GM12892 (cell line): ENCODE measurements around the gene C11orf52.

Experiments
- DNase-seq: peaks from one replicate; pipeline ENCODE4 v3.0.0; 2011; ENCODE audit not compliant: insufficient read length
- FAIRE-seq: peaks from 2 replicates; lab custom pipeline; 2011; peaks lifted over from hg19 to GRCh38; lab: Jason Lieb, UNC
- POLR2A ChIP-seq: IDR thresholded peaks from 2 replicates; pipeline ENCODE4 v1.6.1; 2011; ENCODE audit warnings: low read depth, low read length, control low read depth
- POLR2AphosphoS5 ChIP-seq: IDR thresholded peaks from 2 replicates; pipeline ENCODE4 v1.6.1; 2011; ENCODE audit warnings: low read depth, low read length, control low read depth
- TAF1 ChIP-seq: IDR thresholded peaks from 2 replicates; pipeline ENCODE4 v1.6.1; 2011; ENCODE audit warnings: low read depth, mild to moderate bottlenecking, control low read depth, low read length, borderline replicate concordance

Gene C11orf52

GRCh38 chr11:111886844-111887243 is 31.9 kb upstream of the C11orf52 start:
- DNase-seq (no peak), FAIRE-seq (no peak)
- TF ChIP-seq POLR2A = no peak
- no peak for TF ChIP-seq POLR2AphosphoS5
- TF ChIP-seq TAF1 = no peak

- TF ChIP-seq TAF1 = no peak
- DNase-seq = no peak
- no peak for FAIRE-seq
Observed at GRCh38 chr11:111905411-111905810, 13.3 kb upstream of the C11orf52 start.

GRCh38 chr11:111906680-111907079 is 12.0 kb upstream of the C11orf52 start:
- TF ChIP-seq POLR2A (no peak), POLR2AphosphoS5 (no peak), TAF1 (no peak)
- no peak for FAIRE-seq
- no peak for DNase-seq

GRCh38 chr11:111908639-111909305 is 9.9 kb upstream of the C11orf52 start:
- DNase-seq = no peak
- TF ChIP-seq POLR2A = no peak
- no peak for FAIRE-seq

- no peak for FAIRE-seq
- DNase-seq = no peak
- TF ChIP-seq POLR2AphosphoS5 = no peak
- no peak for TF ChIP-seq POLR2A
- TF ChIP-seq TAF1 = no peak
Observed at GRCh38 chr11:111909378-111909777, 9.3 kb upstream of the C11orf52 start.

- TF ChIP-seq POLR2A = no peak
- no peak for FAIRE-seq
- DNase-seq = no peak
Observed at GRCh38 chr11:111910676-111911562, 7.8 kb upstream of the C11orf52 start.

- DNase-seq (no peak), FAIRE-seq (no peak)
- TF ChIP-seq POLR2AphosphoS5 (no peak), TAF1 (no peak), POLR2A (no peak)
Observed at GRCh38 chr11:111911563-111912401, 6.9 kb upstream of the C11orf52 start, which contains the start of gene CRYAB. TSS of gene CRYAB (minus strand) at chr11:111911770. CDS start at chr11:111911724, 46 bp downstream.

- DNase-seq (no peak), FAIRE-seq (no peak)
- no peak for TF ChIP-seq POLR2A
- no peak for TF ChIP-seq TAF1
- TF ChIP-seq POLR2AphosphoS5 = no peak
Observed at GRCh38 chr11:111912535-111912934, 6.2 kb upstream of the C11orf52 start, which contains the start of gene HSPB2. TSS of gene HSPB2 (plus strand) at chr11:111912734. CDS start at chr11:111912830, 96 bp downstream.

- no peak for DNase-seq
- TF ChIP-seq TAF1 = no peak
- TF ChIP-seq POLR2AphosphoS5 = no peak
- no peak for TF ChIP-seq POLR2A
- FAIRE-seq = no peak
Observed at GRCh38 chr11:111913031-111913861, 5.5 kb upstream of the C11orf52 start.

- no peak for FAIRE-seq
Observed at GRCh38 chr11:111913997-111914396, 4.7 kb upstream of the C11orf52 start.

GRCh38 chr11:111916768-111917167 is 1.9 kb upstream of the C11orf52 start:
- FAIRE-seq (no peak), DNase-seq (no peak)
- TF ChIP-seq POLR2AphosphoS5 (no peak), TAF1 (no peak), POLR2A (no peak)

More at GRCh38 chr11:111913997-111914396, 4.7 kb upstream of the C11orf52 start:
- TF ChIP-seq POLR2A (no peak), TAF1 (no peak), POLR2AphosphoS5 (no peak)
- DNase-seq = no peak
